ENCODE measurements around the gene CNOT6. TPM values are rescaled to one million over a fixed set of nuclear protein-coding genes. Genes with fewer than 3 reads are reported as not detected.

CNOT6 gene
- total and polyA plus RNA-seq, 2 experiments from 2014 or later: 13.2 to 20.3 TPM

GRCh38 chr5:180606215-180606785 lies 112.1 kb downstream of the CNOT6 start:
- no peaks in the 10 kb centered on the region for H3K9me3 ChIP-seq (ENCODE audit: low read depth)
- H3K27ac ChIP-seq: no peak overlapping the region
- no peak for DNase-seq (ENCODE audit: low read depth in 1 of 2, low spot score in 1 of 2)
- TF ChIP-seq CTCF (IDR thresholded peaks at IDR 0.05; ENCODE audit: low read depth, low read length): no peak
- H3K27me3 ChIP-seq: no peaks in the 10 kb centered on the region
- H3K4me3 ChIP-seq: no peak overlapping the region
- H3K4me1 ChIP-seq (ENCODE audit: low read depth): peaks cover 12% of the 10 kb centered on the region
- H3K36me3 ChIP-seq: no peaks in the 10 kb centered on the region

GRCh38 chr5:180607861-180608571 lies 113.8 kb downstream of the CNOT6 start:
- TF ChIP-seq CTCF (IDR thresholded peaks at IDR 0.05; ENCODE audit: low read depth, low read length): no peak
- peak in 1 of 2 donors; percentile 55 for DNase-seq (ENCODE audit: low read depth in 1 of 2, low spot score in 1 of 2)
- Histone ChIP-seq H3K4me3 (no peak overlapping the region), H3K27me3 (no peaks in the 10 kb centered on the region), H3K9me3 (ENCODE audit: low read depth) (no peaks in the 10 kb centered on the region), H3K36me3 (no peaks in the 10 kb centered on the region), H3K4me1 (ENCODE audit: low read depth) (peaks cover 12% of the 10 kb centered on the region), H3K27ac (peak overlapping the region; percentile 83)

GRCh38 chr5:180608572-180609310 lies 114.6 kb downstream of the CNOT6 start:
- Histone ChIP-seq H3K4me1 (ENCODE audit: low read depth) (peaks cover 12% of the 10 kb centered on the region), H3K36me3 (no peaks in the 10 kb centered on the region), H3K27ac (peak overlapping the region; percentile 83), H3K27me3 (no peaks in the 10 kb centered on the region), H3K4me3 (no peak overlapping the region), H3K9me3 (ENCODE audit: low read depth) (no peaks in the 10 kb centered on the region)
- no peak for TF ChIP-seq CTCF (IDR thresholded peaks at IDR 0.05; ENCODE audit: low read depth, low read length)
- no peak for DNase-seq (ENCODE audit: low read depth in 1 of 2, low spot score in 1 of 2)

GRCh38 chr5:180609386-180609785 lies 115.2 kb downstream of the CNOT6 start:
- H3K27me3 ChIP-seq: no peaks in the 10 kb centered on the region
- TF ChIP-seq CTCF (IDR thresholded peaks at IDR 0.05; ENCODE audit: low read depth, low read length): no peak
- H3K4me3 ChIP-seq: no peak overlapping the region
- H3K36me3 ChIP-seq: no peaks in the 10 kb centered on the region
- H3K9me3 ChIP-seq (ENCODE audit: low read depth): no peaks in the 10 kb centered on the region
- H3K4me1 ChIP-seq (ENCODE audit: low read depth): peaks cover 12% of the 10 kb centered on the region
- H3K27ac ChIP-seq: no peak overlapping the region
- DNase-seq (ENCODE audit: low read depth in 1 of 2, low spot score in 1 of 2): no peak

- H3K4me1 ChIP-seq (ENCODE audit: low read depth): peaks cover 12% of the 10 kb centered on the region
- no peaks in the 10 kb centered on the region for H3K9me3 ChIP-seq (ENCODE audit: low read depth)
- TF ChIP-seq CTCF (IDR thresholded peaks at IDR 0.05; ENCODE audit: low read depth, low read length): no peak
- no peak overlapping the region for H3K4me3 ChIP-seq
- no peaks in the 10 kb centered on the region for H3K36me3 ChIP-seq
- no peak overlapping the region for H3K27ac ChIP-seq
- no peak for DNase-seq (ENCODE audit: low read depth in 1 of 2, low spot score in 1 of 2)
- H3K27me3 ChIP-seq: no peaks in the 10 kb centered on the region
Observed at GRCh38 chr5:180609817-180610550, 115.8 kb downstream of the CNOT6 start.
